ENCODE results near the gene ELAVL1. TPM values are rescaled to one million over a fixed set of nuclear protein-coding genes. Genes with fewer than 3 reads are reported as not detected.

The ELAVL1 gene
- total and polyA plus RNA-seq, 2 experiments from 2014 or later = 81.6 to 143 TPM

DNA sequence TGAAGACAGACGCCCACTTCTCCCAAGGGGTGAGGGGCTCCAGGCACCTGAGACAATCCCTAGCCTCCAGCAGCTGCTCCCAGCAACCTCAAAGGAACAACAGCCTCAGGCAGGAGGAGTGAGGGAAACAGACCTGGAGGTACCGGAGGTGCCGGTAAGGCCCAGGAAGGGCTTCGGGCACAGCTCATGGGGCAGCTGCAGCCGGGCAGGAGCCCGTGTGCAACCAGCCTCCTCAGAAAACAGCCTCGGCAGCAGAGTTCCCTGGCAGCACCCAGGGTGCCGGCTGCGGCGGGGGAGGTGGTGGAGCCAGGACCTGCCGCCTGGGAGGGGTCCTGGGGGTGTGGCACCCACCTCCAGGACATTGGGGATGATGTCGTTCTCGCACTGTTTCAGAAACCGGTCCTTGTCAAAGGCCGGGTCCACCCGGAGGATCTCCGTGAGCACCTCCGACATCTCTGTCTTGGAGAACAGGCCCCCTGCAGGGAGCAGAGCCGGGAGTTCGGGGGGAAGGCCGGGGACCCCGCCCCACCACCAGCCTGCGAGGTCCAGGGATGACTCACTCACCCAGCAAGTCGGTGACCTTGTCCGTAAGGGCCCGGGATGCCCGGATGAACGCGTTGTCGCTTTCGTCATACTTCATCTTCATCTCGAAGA lies 73.0 kb downstream of the ELAVL1 start (continued):
- TF ChIP-seq, protein P1, sequence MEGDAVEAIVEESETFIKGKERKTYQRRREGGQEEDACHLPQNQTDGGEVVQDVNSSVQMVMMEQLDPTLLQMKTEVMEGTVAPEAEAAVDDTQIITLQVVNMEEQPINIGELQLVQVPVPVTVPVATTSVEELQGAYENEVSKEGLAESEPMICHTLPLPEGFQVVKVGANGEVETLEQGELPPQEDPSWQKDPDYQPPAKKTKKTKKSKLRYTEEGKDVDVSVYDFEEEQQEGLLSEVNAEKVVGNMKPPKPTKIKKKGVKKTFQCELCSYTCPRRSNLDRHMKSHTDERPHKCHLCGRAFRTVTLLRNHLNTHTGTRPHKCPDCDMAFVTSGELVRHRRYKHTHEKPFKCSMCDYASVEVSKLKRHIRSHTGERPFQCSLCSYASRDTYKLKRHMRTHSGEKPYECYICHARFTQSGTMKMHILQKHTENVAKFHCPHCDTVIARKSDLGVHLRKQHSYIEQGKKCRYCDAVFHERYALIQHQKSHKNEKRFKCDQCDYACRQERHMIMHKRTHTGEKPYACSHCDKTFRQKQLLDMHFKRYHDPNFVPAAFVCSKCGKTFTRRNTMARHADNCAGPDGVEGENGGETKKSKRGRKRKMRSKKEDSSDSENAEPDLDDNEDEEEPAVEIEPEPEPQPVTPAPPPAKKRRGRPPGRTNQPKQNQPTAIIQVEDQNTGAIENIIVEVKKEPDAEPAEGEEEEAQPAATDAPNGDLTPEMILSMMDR (conservative IDR thresholded peaks at IDR 0.05; ENCODE audit: low read depth in 2 of 2) = no peak
- TF ChIP-seq JUNB (IDR thresholded peaks at IDR 0.05; ENCODE audit: unreplicated experiment) = no peak
- no peak for TF ChIP-seq POLR2AphosphoS5 (IDR thresholded peaks at IDR 0.05; ENCODE audit: low read depth)
- TF ChIP-seq ZNF331 (CRISPR knock-in tag; IDR thresholded peaks at IDR 0.05; ENCODE audit: low read depth) = no peak
- TF ChIP-seq, protein P2, sequence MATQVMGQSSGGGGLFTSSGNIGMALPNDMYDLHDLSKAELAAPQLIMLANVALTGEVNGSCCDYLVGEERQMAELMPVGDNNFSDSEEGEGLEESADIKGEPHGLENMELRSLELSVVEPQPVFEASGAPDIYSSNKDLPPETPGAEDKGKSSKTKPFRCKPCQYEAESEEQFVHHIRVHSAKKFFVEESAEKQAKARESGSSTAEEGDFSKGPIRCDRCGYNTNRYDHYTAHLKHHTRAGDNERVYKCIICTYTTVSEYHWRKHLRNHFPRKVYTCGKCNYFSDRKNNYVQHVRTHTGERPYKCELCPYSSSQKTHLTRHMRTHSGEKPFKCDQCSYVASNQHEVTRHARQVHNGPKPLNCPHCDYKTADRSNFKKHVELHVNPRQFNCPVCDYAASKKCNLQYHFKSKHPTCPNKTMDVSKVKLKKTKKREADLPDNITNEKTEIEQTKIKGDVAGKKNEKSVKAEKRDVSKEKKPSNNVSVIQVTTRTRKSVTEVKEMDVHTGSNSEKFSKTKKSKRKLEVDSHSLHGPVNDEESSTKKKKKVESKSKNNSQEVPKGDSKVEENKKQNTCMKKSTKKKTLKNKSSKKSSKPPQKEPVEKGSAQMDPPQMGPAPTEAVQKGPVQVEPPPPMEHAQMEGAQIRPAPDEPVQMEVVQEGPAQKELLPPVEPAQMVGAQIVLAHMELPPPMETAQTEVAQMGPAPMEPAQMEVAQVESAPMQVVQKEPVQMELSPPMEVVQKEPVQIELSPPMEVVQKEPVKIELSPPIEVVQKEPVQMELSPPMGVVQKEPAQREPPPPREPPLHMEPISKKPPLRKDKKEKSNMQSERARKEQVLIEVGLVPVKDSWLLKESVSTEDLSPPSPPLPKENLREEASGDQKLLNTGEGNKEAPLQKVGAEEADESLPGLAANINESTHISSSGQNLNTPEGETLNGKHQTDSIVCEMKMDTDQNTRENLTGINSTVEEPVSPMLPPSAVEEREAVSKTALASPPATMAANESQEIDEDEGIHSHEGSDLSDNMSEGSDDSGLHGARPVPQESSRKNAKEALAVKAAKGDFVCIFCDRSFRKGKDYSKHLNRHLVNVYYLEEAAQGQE (IDR thresholded peaks at IDR 0.05; ENCODE audit: unreplicated experiment) = no peak
- TF ChIP-seq, protein P3, sequence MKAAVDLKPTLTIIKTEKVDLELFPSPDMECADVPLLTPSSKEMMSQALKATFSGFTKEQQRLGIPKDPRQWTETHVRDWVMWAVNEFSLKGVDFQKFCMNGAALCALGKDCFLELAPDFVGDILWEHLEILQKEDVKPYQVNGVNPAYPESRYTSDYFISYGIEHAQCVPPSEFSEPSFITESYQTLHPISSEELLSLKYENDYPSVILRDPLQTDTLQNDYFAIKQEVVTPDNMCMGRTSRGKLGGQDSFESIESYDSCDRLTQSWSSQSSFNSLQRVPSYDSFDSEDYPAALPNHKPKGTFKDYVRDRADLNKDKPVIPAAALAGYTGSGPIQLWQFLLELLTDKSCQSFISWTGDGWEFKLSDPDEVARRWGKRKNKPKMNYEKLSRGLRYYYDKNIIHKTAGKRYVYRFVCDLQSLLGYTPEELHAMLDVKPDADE (IDR thresholded peaks at IDR 0.05) = no peak

DNA sequence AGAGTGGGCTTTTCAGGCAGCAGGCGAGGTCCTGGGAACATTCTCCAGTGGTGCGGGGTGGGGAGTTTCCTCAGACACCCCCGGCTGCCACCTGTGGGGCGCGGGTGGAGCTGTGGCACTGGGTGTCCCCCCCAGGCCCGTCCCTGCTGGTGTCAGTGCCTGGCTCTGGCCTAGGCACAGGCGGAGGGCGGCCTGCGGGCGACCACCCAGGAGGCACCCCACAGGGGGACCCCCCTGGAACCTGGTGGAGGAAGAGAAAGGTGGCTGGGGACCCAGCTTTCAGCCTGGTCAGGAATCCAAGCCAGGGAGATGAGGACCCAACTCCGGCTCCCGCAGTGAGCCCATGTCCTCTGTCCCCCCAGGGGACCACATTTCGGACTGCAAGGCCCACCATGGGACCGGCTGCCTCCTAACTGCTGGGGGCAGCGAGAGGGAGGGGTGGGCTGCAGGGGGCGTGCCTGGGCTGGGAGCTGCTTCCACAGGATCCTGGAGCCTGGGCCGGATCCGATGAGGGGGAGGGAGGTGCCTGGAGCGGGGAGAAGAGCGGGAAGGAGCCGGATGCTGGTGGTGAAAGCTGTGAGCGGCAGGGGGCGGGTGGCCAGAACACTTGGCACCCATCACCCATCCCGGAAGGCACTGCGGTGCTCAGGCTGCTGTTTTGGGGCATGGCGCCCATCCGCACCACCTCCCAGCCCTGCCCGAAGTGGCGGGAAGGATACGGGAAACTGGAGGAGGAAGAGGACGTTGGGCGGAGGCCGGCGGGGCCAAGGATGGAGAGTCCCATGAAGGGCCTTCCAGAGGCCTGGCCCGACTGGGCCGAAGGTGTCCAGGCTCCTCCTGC lies 74.0 kb downstream of the ELAVL1 start:
- Histone ChIP-seq H3K9me2 (ENCODE audit: insufficient read depth) (no peaks in the 10 kb centered on the region), H3K27ac (ENCODE audit: low read depth) (no peak overlapping the region), H3F3A (replicated peaks; ENCODE audit: low read depth) (peaks cover 26% of the 10 kb centered on the region), H3K4me2 (no peak overlapping the region), H3K79me2 (replicated peaks; ENCODE audit: insufficient read depth) (no peaks in the 10 kb centered on the region), H3K4me1 (ENCODE audit: insufficient read depth) (peaks cover 4% of the 10 kb centered on the region; the same call in 1 of the 2 replicates), H3K36me3 (ENCODE audit: insufficient read depth) (peaks cover 19% of the 10 kb centered on the region; the same call in 1 of the 2 replicates), H4K20me1 (replicated peaks; ENCODE audit: insufficient read depth) (peaks cover 6% of the 10 kb centered on the region; the same call in 1 of the 2 replicates), H3K4me3 (no peak overlapping the region), H3K27me3 (ENCODE audit: insufficient read depth) (no peaks in the 10 kb centered on the region), H2AFZ (no peak overlapping the region)
- H3K4me3 Mint-ChIP-seq = no peak overlapping the region
- peaks cover 66% of the 10 kb centered on the region for H3K36me3 Mint-ChIP-seq (ENCODE audit: low read depth)
- no peaks in the 10 kb centered on the region for H3K9me3 Mint-ChIP-seq
- peaks cover 11% of the 10 kb centered on the region for H3K27me3 Mint-ChIP-seq (ENCODE audit: insufficient read depth, low read depth, poor library complexity)
- no peak overlapping the region for H3K27ac Mint-ChIP-seq
- H3K4me1 Mint-ChIP-seq = peaks cover 2% of the 10 kb centered on the region
- DNase-seq (ENCODE audit: low spot score) (no peak), ATAC-seq (no peak)
- TF ChIP-seq EZH2 (IDR thresholded peaks at IDR 0.05; ENCODE audit: low read depth, unreplicated experiment) (no peak), POLR2AphosphoS5 (IDR thresholded peaks at IDR 0.05; ENCODE audit: low read depth) (no peak)
- TF ChIP-seq, protein P3 (IDR thresholded peaks at IDR 0.05) = no peak
- TF ChIP-seq, protein P4, sequence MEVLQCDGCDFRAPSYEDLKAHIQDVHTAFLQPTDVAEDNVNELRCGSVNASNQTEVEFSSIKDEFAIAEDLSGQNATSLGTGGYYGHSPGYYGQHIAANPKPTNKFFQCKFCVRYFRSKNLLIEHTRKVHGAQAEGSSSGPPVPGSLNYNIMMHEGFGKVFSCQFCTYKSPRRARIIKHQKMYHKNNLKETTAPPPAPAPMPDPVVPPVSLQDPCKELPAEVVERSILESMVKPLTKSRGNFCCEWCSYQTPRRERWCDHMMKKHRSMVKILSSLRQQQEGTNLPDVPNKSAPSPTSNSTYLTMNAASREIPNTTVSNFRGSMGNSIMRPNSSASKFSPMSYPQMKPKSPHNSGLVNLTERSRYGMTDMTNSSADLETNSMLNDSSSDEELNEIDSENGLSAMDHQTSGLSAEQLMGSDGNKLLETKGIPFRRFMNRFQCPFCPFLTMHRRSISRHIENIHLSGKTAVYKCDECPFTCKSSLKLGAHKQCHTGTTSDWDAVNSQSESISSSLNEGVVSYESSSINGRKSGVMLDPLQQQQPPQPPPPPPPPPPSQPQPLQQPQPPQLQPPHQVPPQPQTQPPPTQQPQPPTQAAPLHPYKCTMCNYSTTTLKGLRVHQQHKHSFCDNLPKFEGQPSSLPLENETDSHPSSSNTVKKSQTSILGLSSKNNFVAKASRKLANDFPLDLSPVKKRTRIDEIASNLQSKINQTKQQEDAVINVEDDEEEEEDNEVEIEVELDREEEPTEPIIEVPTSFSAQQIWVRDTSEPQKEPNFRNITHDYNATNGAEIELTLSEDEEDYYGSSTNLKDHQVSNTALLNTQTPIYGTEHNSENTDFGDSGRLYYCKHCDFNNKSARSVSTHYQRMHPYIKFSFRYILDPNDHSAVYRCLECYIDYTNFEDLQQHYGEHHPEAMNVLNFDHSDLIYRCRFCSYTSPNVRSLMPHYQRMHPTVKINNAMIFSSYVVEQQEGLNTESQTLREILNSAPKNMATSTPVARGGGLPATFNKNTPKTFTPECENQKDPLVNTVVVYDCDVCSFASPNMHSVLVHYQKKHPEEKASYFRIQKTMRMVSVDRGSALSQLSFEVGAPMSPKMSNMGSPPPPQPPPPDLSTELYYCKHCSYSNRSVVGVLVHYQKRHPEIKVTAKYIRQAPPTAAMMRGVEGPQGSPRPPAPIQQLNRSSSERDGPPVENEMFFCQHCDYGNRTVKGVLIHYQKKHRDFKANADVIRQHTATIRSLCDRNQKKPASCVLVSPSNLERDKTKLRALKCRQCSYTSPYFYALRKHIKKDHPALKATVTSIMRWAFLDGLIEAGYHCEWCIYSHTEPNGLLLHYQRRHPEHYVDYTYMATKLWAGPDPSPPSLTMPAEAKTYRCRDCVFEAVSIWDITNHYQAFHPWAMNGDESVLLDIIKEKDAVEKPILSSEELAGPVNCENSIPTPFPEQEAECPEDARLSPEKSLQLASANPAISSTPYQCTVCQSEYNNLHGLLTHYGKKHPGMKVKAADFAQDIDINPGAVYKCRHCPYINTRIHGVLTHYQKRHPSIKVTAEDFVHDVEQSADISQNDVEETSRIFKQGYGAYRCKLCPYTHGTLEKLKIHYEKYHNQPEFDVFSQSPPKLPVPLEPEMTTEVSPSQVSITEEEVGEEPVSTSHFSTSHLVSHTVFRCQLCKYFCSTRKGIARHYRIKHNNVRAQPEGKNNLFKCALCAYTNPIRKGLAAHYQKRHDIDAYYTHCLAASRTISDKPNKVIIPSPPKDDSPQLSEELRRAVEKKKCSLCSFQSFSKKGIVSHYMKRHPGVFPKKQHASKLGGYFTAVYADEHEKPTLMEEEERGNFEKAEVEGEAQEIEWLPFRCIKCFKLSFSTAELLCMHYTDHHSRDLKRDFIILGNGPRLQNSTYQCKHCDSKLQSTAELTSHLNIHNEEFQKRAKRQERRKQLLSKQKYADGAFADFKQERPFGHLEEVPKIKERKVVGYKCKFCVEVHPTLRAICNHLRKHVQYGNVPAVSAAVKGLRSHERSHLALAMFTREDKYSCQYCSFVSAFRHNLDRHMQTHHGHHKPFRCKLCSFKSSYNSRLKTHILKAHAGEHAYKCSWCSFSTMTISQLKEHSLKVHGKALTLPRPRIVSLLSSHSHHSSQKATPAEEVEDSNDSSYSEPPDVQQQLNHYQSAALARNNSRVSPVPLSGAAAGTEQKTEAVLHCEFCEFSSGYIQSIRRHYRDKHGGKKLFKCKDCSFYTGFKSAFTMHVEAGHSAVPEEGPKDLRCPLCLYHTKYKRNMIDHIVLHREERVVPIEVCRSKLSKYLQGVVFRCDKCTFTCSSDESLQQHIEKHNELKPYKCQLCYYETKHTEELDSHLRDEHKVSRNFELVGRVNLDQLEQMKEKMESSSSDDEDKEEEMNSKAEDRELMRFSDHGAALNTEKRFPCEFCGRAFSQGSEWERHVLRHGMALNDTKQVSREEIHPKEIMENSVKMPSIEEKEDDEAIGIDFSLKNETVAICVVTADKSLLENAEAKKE (CRISPR knock-in tag; IDR thresholded peaks at IDR 0.05) = no peak
